Neural crest cell (in vitro differentiated cells): ENCODE data around the gene ZNF211. TPM values are rescaled to one million over a fixed set of nuclear protein-coding genes. Genes with fewer than 3 reads are reported as not detected.

ENCODE experiments used
- DNase-seq: peaks from one replicate; pipeline ENCODE4 v3.0.0; 2021; ENCODE audit warnings: low read depth, mixed read lengths, low spot score
- H3K27ac Mint-ChIP-seq: one replicate; pipeline ENCODE4 v1.8.0; 2021; ENCODE audit warnings: mild to moderate bottlenecking, mixed read lengths; ENCODE audit not compliant: unreplicated experiment
- H3K27me3 Mint-ChIP-seq: 2 replicates; pipeline ENCODE4 v1.8.0; 2021; ENCODE audit warnings: low read depth, mild to moderate bottlenecking, mixed read lengths
- H3K36me3 Mint-ChIP-seq: 2 replicates; pipeline ENCODE4 v1.8.0; 2021; ENCODE audit warnings: low read depth, mild to moderate bottlenecking, mixed read lengths
- H3K4me1 Mint-ChIP-seq: 2 replicates; pipeline ENCODE4 v1.8.0; 2021; ENCODE audit warnings: mixed read lengths
- H3K4me3 Mint-ChIP-seq: one replicate; pipeline ENCODE4 v1.8.0; 2021; ENCODE audit warnings: mild to moderate bottlenecking, mixed read lengths
- H3K9me3 Mint-ChIP-seq: 2 replicates; pipeline ENCODE4 v1.8.0; 2021; ENCODE audit warnings: mixed read lengths
- CTCF ChIP-seq: fragments of 200-600 bp; sonication (generic); conservative IDR thresholded peaks from 2 replicates; pipeline ENCODE4 v1.5.0; 2021; ENCODE audit warnings: antibody characterized with exemption, mild to moderate bottlenecking
- total RNA-seq: library from RNA; stranded (reverse); gene quantifications from 2 replicates; pipeline ENCODE4 v1.2.1, GENCODE V29; 2021

ZNF211 gene
- total RNA-seq, 1 donor from 2014 or later = 23.4 TPM

- TF ChIP-seq CTCF = no peak
- H3K9me3 Mint-ChIP-seq = peaks cover 27% of the 10 kb centered on the region
Observed at GRCh38 chr19:57642396-57643046, 9.6 kb downstream of the ZNF211 start.

GRCh38 chr19:57643734-57644133, 10.8 kb downstream of the ZNF211 start:
- peaks cover 21% of the 10 kb centered on the region for H3K9me3 Mint-ChIP-seq
- H3K4me1 Mint-ChIP-seq = no peaks in the 10 kb centered on the region
- peaks cover 67% of the 10 kb centered on the region for H3K36me3 Mint-ChIP-seq
- no peak overlapping the region for H3K27ac Mint-ChIP-seq
- H3K27me3 Mint-ChIP-seq = no peaks in the 10 kb centered on the region
- no peak overlapping the region for H3K4me3 Mint-ChIP-seq
- no peak for TF ChIP-seq CTCF
- no peak for DNase-seq

More at GRCh38 chr19:57642396-57643046, 9.6 kb downstream of the ZNF211 start:
- no peaks in the 10 kb centered on the region for H3K27me3 Mint-ChIP-seq
- no peak overlapping the region for H3K27ac Mint-ChIP-seq
- H3K4me1 Mint-ChIP-seq = no peaks in the 10 kb centered on the region
- H3K36me3 Mint-ChIP-seq = peaks cover 78% of the 10 kb centered on the region
- DNase-seq = no peak
- no peak overlapping the region for H3K4me3 Mint-ChIP-seq

GRCh38 chr19:57648331-57649003, 15.5 kb downstream of the ZNF211 start:
- Mint-ChIP-seq H3K4me1 (no peaks in the 10 kb centered on the region), H3K9me3 (peaks cover 5% of the 10 kb centered on the region), H3K27me3 (peaks cover 14% of the 10 kb centered on the region), H3K36me3 (peaks cover 20% of the 10 kb centered on the region), H3K27ac (no peak overlapping the region), H3K4me3 (no peak overlapping the region)
- DNase-seq = no peak
- TF ChIP-seq CTCF = no peak

- Mint-ChIP-seq H3K4me3 (no peak overlapping the region), H3K27me3 (peaks cover 38% of the 10 kb centered on the region), H3K9me3 (peaks cover 17% of the 10 kb centered on the region), H3K36me3 (peaks cover 2% of the 10 kb centered on the region), H3K4me1 (no peaks in the 10 kb centered on the region), H3K27ac (no peak overlapping the region)
- TF ChIP-seq CTCF = no peak
- DNase-seq = no peak
Observed at GRCh38 chr19:57651654-57651996, 18.7 kb downstream of the ZNF211 start.

DNA sequence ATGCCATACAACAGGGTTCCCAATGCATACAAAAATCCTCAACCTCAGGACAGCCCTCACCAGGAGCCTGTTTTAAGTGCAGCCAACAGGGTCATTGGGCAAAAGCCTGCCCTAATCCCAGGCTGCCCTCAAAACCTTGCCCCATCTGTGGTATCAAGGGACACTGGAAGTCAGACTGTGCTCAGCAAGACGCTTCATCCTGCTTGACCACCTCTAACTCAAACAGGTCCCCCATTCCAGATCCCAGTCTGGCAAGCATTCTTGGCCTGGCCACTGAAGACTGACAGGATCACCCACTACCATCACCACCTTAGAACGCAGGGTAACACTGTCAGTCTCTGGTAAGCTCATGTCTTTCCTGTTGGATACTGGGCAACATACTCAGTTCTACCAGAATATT, 20.7 kb downstream of the ZNF211 start:
- no peak overlapping the region for H3K27ac Mint-ChIP-seq
- peaks cover 53% of the 10 kb centered on the region for H3K27me3 Mint-ChIP-seq
- DNase-seq = no peak
- peaks cover 17% of the 10 kb centered on the region for H3K9me3 Mint-ChIP-seq
- TF ChIP-seq CTCF = no peak
- H3K4me1 Mint-ChIP-seq = no peaks in the 10 kb centered on the region
- no peak overlapping the region for H3K4me3 Mint-ChIP-seq
- no peaks in the 10 kb centered on the region for H3K36me3 Mint-ChIP-seq
